GM19452 (cell line): Measurements from ENCODE around the gene PPA2.

ENCODE experiments used
- ATAC-seq: cut with Tn5 transposase; IDR thresholded peaks from one replicate; pipeline ENCODE4 v1.9.1; 2021; ENCODE audit not compliant: unreplicated experiment

PPA2 gene

GRCh38 chr4:105327956-105328355 is 145.9 kb downstream of the PPA2 start:
- no peak for ATAC-seq

DNA sequence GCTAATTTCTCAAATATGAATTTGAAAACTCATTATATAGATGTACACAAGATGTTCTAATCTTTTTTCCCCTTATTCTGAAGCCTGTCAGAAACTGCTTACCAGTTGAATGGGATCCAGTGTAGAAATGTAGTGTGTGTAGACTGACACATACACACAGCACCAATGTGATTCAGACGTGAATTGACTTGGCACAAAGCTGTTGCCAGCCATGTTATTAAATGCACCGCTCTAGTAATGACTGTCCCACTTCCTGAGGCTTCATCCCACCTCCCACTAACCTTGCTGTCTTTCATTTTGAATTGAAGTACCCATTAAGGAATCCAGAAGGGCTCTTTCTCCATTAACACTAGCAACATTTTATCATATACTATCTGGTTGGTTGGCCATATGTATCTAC is 146.6 kb downstream of the PPA2 start:
- no peak for ATAC-seq
